ENCODE measurements around the gene UGT2A3. TPM values are rescaled to one million over a fixed set of nuclear protein-coding genes. Genes with fewer than 3 reads are reported as not detected.

Gene UGT2A3
- total and polyA plus RNA-seq, 2 of the 8 experiments (the other 6 are each of a cell fraction or from before 2014, with no cell fraction given), result not detected

DNA sequence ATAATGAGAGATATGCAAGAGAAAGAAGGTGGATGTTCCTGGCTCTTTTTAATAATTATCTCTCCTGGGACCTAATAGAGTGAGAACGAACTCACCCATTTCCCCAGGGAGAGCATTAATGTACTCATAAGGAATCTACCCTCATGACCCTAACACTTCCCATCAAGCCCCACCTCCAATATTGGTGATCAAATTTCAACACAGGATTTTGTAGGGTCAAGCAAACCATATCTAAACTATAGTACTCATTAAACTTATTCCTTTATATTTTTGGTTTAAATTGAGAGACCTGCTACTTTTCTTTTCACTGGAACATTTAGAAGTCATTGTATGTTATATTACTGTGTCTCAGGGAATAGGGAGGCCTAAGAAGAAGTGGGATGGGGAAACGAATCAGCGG is 2.6 kb downstream of the UGT2A3 start (continued):
- TF ChIP-seq, protein P1, sequence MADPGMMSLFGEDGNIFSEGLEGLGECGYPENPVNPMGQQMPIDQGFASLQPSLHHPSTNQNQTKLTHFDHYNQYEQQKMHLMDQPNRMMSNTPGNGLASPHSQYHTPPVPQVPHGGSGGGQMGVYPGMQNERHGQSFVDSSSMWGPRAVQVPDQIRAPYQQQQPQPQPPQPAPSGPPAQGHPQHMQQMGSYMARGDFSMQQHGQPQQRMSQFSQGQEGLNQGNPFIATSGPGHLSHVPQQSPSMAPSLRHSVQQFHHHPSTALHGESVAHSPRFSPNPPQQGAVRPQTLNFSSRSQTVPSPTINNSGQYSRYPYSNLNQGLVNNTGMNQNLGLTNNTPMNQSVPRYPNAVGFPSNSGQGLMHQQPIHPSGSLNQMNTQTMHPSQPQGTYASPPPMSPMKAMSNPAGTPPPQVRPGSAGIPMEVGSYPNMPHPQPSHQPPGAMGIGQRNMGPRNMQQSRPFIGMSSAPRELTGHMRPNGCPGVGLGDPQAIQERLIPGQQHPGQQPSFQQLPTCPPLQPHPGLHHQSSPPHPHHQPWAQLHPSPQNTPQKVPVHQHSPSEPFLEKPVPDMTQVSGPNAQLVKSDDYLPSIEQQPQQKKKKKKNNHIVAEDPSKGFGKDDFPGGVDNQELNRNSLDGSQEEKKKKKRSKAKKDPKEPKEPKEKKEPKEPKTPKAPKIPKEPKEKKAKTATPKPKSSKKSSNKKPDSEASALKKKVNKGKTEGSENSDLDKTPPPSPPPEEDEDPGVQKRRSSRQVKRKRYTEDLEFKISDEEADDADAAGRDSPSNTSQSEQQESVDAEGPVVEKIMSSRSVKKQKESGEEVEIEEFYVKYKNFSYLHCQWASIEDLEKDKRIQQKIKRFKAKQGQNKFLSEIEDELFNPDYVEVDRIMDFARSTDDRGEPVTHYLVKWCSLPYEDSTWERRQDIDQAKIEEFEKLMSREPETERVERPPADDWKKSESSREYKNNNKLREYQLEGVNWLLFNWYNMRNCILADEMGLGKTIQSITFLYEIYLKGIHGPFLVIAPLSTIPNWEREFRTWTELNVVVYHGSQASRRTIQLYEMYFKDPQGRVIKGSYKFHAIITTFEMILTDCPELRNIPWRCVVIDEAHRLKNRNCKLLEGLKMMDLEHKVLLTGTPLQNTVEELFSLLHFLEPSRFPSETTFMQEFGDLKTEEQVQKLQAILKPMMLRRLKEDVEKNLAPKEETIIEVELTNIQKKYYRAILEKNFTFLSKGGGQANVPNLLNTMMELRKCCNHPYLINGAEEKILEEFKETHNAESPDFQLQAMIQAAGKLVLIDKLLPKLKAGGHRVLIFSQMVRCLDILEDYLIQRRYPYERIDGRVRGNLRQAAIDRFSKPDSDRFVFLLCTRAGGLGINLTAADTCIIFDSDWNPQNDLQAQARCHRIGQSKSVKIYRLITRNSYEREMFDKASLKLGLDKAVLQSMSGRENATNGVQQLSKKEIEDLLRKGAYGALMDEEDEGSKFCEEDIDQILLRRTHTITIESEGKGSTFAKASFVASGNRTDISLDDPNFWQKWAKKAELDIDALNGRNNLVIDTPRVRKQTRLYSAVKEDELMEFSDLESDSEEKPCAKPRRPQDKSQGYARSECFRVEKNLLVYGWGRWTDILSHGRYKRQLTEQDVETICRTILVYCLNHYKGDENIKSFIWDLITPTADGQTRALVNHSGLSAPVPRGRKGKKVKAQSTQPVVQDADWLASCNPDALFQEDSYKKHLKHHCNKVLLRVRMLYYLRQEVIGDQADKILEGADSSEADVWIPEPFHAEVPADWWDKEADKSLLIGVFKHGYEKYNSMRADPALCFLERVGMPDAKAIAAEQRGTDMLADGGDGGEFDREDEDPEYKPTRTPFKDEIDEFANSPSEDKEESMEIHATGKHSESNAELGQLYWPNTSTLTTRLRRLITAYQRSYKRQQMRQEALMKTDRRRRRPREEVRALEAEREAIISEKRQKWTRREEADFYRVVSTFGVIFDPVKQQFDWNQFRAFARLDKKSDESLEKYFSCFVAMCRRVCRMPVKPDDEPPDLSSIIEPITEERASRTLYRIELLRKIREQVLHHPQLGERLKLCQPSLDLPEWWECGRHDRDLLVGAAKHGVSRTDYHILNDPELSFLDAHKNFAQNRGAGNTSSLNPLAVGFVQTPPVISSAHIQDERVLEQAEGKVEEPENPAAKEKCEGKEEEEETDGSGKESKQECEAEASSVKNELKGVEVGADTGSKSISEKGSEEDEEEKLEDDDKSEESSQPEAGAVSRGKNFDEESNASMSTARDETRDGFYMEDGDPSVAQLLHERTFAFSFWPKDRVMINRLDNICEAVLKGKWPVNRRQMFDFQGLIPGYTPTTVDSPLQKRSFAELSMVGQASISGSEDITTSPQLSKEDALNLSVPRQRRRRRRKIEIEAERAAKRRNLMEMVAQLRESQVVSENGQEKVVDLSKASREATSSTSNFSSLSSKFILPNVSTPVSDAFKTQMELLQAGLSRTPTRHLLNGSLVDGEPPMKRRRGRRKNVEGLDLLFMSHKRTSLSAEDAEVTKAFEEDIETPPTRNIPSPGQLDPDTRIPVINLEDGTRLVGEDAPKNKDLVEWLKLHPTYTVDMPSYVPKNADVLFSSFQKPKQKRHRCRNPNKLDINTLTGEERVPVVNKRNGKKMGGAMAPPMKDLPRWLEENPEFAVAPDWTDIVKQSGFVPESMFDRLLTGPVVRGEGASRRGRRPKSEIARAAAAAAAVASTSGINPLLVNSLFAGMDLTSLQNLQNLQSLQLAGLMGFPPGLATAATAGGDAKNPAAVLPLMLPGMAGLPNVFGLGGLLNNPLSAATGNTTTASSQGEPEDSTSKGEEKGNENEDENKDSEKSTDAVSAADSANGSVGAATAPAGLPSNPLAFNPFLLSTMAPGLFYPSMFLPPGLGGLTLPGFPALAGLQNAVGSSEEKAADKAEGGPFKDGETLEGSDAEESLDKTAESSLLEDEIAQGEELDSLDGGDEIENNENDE (IDR thresholded peaks at IDR 0.05; ENCODE audit: insufficient replicate concordance, low read length), result no peak
- TF ChIP-seq CHD1 (IDR thresholded peaks at IDR 0.05; ENCODE audit: low read depth, low read length) (no peak), TAF7 (optimal IDR thresholded peaks at IDR 0.05; ENCODE audit: borderline replicate concordance, low read depth, low read length) (no peak), ASH2L (IDR thresholded peaks at IDR 0.05; ENCODE audit: low read length) (no peak), JUND (IDR thresholded peaks at IDR 0.05; ENCODE audit: low read length) (no peak)
- TF ChIP-seq, protein P2, sequence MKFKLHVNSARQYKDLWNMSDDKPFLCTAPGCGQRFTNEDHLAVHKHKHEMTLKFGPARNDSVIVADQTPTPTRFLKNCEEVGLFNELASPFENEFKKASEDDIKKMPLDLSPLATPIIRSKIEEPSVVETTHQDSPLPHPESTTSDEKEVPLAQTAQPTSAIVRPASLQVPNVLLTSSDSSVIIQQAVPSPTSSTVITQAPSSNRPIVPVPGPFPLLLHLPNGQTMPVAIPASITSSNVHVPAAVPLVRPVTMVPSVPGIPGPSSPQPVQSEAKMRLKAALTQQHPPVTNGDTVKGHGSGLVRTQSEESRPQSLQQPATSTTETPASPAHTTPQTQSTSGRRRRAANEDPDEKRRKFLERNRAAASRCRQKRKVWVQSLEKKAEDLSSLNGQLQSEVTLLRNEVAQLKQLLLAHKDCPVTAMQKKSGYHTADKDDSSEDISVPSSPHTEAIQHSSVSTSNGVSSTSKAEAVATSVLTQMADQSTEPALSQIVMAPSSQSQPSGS (IDR thresholded peaks at IDR 0.05; ENCODE audit: low read length), result no peak
